Left ventricle myocardium inferior (tissue), 1 donor: ENCODE results near the gene COMP. TPM values are rescaled to one million over a fixed set of nuclear protein-coding genes. Genes with fewer than 3 reads are reported as not detected.

Experiments used
- DNase-seq: peaks from one replicate; pipeline ENCODE4 v3.0.0-alpha.2; 2020
- H3K27ac ChIP-seq: fragments of 200-600 bp; replicated peaks from 2 replicates; pipeline ENCODE4 v1.8.0; 2021
- H3K27me3 ChIP-seq: fragments of 200-600 bp; 2 replicates; pipeline ENCODE4 v1.8.0; 2021; ENCODE audit warnings: low read depth
- H3K36me3 ChIP-seq: fragments of 200-600 bp; 2 replicates; pipeline ENCODE4 v1.8.0; 2021
- H3K4me1 ChIP-seq: fragments of 200-600 bp; 2 replicates; pipeline ENCODE4 v1.8.0; 2021
- H3K4me3 ChIP-seq: fragments of 200-600 bp; 2 replicates; pipeline ENCODE4 v1.8.0; 2021; ENCODE audit warnings: mild to moderate bottlenecking, moderate library complexity
- H3K9me3 ChIP-seq: fragments of 200-600 bp; replicated peaks from 2 replicates; pipeline ENCODE4 v1.8.0; 2021
- intact Hi-C: fragments of 100-400 bp; cut with micrococcal nuclease; formaldehyde crosslinking; loops from one replicate; pipeline ENCODE4 v1.11.0; 2022
- total RNA-seq: library from RNA; stranded (reverse); fragmentation: NEBNext Ultra II Directional; extraction: Animal tissue kit (Norgen Biotek cat#: 25700); gene quantifications from one replicate; pipeline ENCODE4 v1.2.1, GENCODE V29; 2021
- TF ChIP-seq, protein P1 (sequence below): fragments of 200-600 bp; IDR thresholded peaks from 2 replicates; pipeline ENCODE4 v1.8.0; 2021; ENCODE audit warnings: antibody characterized with exemption, mild to moderate bottlenecking, borderline replicate concordance
- donor health status: DM: no; HTN: yes; CAD: no; lungs with severe emphysema.

Gene COMP
- total RNA-seq, 1 donor from 2014 or later: 1.2 TPM

DNA sequence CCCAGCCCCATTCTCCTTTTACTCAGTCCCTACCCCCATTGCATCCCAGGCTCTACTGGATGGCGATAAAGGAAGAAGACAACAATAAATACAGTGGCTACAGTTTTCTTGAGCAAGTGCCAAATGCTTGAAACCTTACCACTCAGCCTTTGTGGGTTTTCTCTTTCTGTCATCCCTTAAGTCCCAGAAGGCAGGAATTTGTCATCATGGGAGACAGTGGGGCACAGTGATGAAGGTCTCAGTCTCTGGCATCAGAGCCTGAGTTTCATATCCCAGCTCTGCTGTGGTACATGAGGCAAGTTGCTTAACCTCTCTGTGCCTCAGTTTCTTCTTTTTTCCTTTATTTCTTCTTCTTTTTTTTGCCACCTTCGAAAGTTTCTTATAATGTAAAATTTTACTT is 5.1 kb upstream of the COMP start:
- Histone ChIP-seq H3K4me1 (peaks cover 6% of the 10 kb centered on the region), H3K36me3 (no peaks in the 10 kb centered on the region), H3K4me3 (no peak overlapping the region), H3K27ac (no peak overlapping the region), H3K27me3 (peaks cover 98% of the 10 kb centered on the region), H3K9me3 (no peaks in the 10 kb centered on the region)
- no peak for DNase-seq
- intact Hi-C loops: no loop called here
- TF ChIP-seq, protein P1, sequence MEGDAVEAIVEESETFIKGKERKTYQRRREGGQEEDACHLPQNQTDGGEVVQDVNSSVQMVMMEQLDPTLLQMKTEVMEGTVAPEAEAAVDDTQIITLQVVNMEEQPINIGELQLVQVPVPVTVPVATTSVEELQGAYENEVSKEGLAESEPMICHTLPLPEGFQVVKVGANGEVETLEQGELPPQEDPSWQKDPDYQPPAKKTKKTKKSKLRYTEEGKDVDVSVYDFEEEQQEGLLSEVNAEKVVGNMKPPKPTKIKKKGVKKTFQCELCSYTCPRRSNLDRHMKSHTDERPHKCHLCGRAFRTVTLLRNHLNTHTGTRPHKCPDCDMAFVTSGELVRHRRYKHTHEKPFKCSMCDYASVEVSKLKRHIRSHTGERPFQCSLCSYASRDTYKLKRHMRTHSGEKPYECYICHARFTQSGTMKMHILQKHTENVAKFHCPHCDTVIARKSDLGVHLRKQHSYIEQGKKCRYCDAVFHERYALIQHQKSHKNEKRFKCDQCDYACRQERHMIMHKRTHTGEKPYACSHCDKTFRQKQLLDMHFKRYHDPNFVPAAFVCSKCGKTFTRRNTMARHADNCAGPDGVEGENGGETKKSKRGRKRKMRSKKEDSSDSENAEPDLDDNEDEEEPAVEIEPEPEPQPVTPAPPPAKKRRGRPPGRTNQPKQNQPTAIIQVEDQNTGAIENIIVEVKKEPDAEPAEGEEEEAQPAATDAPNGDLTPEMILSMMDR: no peak

GRCh38 chr19:18795540-18795939 is 4.4 kb upstream of the COMP start:
- Histone ChIP-seq H3K9me3 (no peaks in the 10 kb centered on the region), H3K27ac (no peak overlapping the region), H3K4me1 (peaks cover 13% of the 10 kb centered on the region), H3K4me3 (no peak overlapping the region), H3K27me3 (peaks cover 98% of the 10 kb centered on the region), H3K36me3 (no peaks in the 10 kb centered on the region)
- TF ChIP-seq, protein P1: no peak
- intact Hi-C loops: no loop called here
- DNase-seq: no peak

DNA sequence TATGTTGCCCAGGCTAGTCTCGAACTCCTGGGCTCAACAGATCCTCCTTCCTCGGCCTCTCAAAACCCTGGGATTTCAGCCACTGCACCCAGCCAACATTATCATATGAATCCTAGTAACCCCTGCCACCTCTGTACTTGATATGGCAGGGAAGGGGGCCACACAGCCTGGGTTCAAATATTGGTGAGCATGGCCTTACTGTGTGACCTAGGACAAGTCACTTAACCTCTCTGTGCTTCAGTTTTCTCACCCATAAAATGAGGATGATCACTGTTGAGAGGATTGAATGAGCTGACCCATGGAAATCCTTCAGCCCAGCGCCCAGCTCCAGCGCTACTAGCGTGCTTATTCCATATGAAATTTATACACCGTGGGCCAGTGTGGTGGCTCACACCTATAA is 3.6 kb upstream of the COMP start:
- TF ChIP-seq, protein P1: no peak
- peaks cover 98% of the 10 kb centered on the region for H3K27me3 ChIP-seq
- H3K36me3 ChIP-seq: no peaks in the 10 kb centered on the region
- no peak overlapping the region for H3K27ac ChIP-seq
- no peak for DNase-seq
- H3K9me3 ChIP-seq: no peaks in the 10 kb centered on the region
- no peak overlapping the region for H3K4me3 ChIP-seq
- H3K4me1 ChIP-seq: peaks cover 22% of the 10 kb centered on the region
- intact Hi-C loops: no loop called here

GRCh38 chr19:18794029-18794313 is 2.9 kb upstream of the COMP start:
- DNase-seq: no peak
- H3K27ac ChIP-seq: no peak overlapping the region
- intact Hi-C loops: no loop called here
- H3K9me3 ChIP-seq: no peaks in the 10 kb centered on the region
- H3K4me3 ChIP-seq: no peak overlapping the region
- H3K4me1 ChIP-seq: peaks cover 29% of the 10 kb centered on the region
- TF ChIP-seq, protein P1: no peak
- no peaks in the 10 kb centered on the region for H3K36me3 ChIP-seq
- peaks cover 100% of the 10 kb centered on the region for H3K27me3 ChIP-seq

- Histone ChIP-seq H3K27ac (no peak overlapping the region), H3K36me3 (no peaks in the 10 kb centered on the region), H3K4me3 (no peak overlapping the region), H3K27me3 (peaks cover 100% of the 10 kb centered on the region), H3K9me3 (no peaks in the 10 kb centered on the region), H3K4me1 (peaks cover 35% of the 10 kb centered on the region)
- TF ChIP-seq, protein P1: no peak
- intact Hi-C loops: no loop called here
- no peak for DNase-seq
These were observed 2.3 kb upstream of the COMP start for GRCh38 chr19:18793144-18794028.
